Thyroid gland (tissue), 4 donors: Measurements from ENCODE around the gene CFAP43. TPM values are rescaled to one million over a fixed set of nuclear protein-coding genes. Genes with fewer than 3 reads are reported as not detected.
A peak's percentile ranks its signal among the peaks of the same experiment; 100 is the strongest.

Experiments used
- DNase-seq, 2 donors: peaks; one replicate each; pipeline ENCODE4 v3.0.0-alpha.2; 2019
- H3K27ac ChIP-seq, 3 donors: fragments of 200-600 bp; sonication (generic); 1 replicate in 2 of 3; 2 replicates in 1 of 3; pipeline ENCODE4 v1.5.1; 2016 to 2019; ENCODE audit warnings: mild to moderate bottlenecking in 1 of 3, moderate library complexity in 1 of 3
- H3K27me3 ChIP-seq: fragments of 200-600 bp; sonication (generic); one replicate; pipeline ENCODE4 v1.5.1; 2019
- H3K36me3 ChIP-seq, 2 donors: fragments of 200-600 bp; sonication (generic); one replicate each; pipeline ENCODE4 v1.5.1; 2016 to 2019
- H3K4me1 ChIP-seq, 2 donors: fragments of 200-600 bp; sonication (generic); one replicate each; pipeline ENCODE4 v1.5.1; 2017 to 2019
- H3K4me3 ChIP-seq, 3 donors: fragments of 200-600 bp; sonication (generic); replicated peaks in 1 of 3; 1 replicate in 2 of 3; 2 replicates in 1 of 3; pipeline ENCODE4 v1.5.1; 2016; ENCODE audit warnings: mild to moderate bottlenecking in 1 of 3
- H3K9me3 ChIP-seq: fragments of 200-600 bp; sonication (generic); one replicate; pipeline ENCODE4 v1.5.1; 2017
- POLR2A ChIP-seq, 2 donors: fragments of 450-650 bp; IDR thresholded peaks; one replicate each; pipeline ENCODE4 v1.6.1; 2017; ENCODE audit warnings: antibody characterized with exemption in 2 of 2, mild to moderate bottlenecking in 2 of 2, moderate library complexity in 1 of 2
- WGBS, 2 donors: methylation state at CpG; one replicate each; pipeline ENCODE4 v1.1.5; 2017; 5-methylcytosine and 5-hydroxymethylcytosine counted together
- intact Hi-C: fragments of 100-400 bp; cut with DNase I; formaldehyde crosslinking; loops from one replicate; pipeline ENCODE4 v1.15.1; 2023
- total RNA-seq, 4 donors: library from RNA; depleted of rRNA; stranded (reverse); fragments of >200 nt; gene quantifications; one replicate each; pipeline ENCODE4 v1.2.3, GENCODE V29; 2016
- TF ChIP-seq, protein P1 (sequence below), 6 experiments: fragments of 200-600 bp in 3 of 6; fragments of 450-650 bp in 3 of 6; sonication (generic) in 3 of 6; IDR thresholded peaks; one replicate each; pipeline ENCODE4 v1.5.1; 2016 to 2019; ENCODE audit warnings: antibody characterized with exemption in 6 of 6, mild to moderate bottlenecking in 2 of 6, inconsistent platforms in 1 of 6, moderate library complexity in 1 of 6

CFAP43 gene
- total RNA-seq, 4 donors from 2014 or later: 8.2 to 16.9 (median 11.5) TPM

GRCh38 chr10:104268713-104269645, 36.8 kb upstream of the CFAP43 start, which contains the start of gene GSTO2:
Gene GSTO2, plus strand, starts transcription at chr10:104269184. Its CDS starts 5,732 bp downstream, at chr10:104274916.
- peaks cover 10 to 12% of the 10 kb centered on the region in 2 donors for H3K4me1 ChIP-seq
- H3K9me3 ChIP-seq: no peaks in the 10 kb centered on the region
- intact Hi-C loops: no loop called here
- peak; percentile 100 for DNase-seq
- WGBS, 2 donors: 5 to 10% methylated on average over 17 to 34 of the region's 59 CpGs
- peak within 1 kb of the TSS; percentile 42 to 64 (median 63) for H3K27ac ChIP-seq
- peak within 1 kb of the TSS; percentile 43 to 85 (median 71) for H3K4me3 ChIP-seq
- peaks cover 13 to 26% of the 10 kb centered on the region in 2 donors for H3K36me3 ChIP-seq
- TF ChIP-seq, protein P1, sequence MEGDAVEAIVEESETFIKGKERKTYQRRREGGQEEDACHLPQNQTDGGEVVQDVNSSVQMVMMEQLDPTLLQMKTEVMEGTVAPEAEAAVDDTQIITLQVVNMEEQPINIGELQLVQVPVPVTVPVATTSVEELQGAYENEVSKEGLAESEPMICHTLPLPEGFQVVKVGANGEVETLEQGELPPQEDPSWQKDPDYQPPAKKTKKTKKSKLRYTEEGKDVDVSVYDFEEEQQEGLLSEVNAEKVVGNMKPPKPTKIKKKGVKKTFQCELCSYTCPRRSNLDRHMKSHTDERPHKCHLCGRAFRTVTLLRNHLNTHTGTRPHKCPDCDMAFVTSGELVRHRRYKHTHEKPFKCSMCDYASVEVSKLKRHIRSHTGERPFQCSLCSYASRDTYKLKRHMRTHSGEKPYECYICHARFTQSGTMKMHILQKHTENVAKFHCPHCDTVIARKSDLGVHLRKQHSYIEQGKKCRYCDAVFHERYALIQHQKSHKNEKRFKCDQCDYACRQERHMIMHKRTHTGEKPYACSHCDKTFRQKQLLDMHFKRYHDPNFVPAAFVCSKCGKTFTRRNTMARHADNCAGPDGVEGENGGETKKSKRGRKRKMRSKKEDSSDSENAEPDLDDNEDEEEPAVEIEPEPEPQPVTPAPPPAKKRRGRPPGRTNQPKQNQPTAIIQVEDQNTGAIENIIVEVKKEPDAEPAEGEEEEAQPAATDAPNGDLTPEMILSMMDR (IDR thresholded peaks at IDR 0.05): no peak
- peak in 1 of 2 donors; percentile 88 for TF ChIP-seq POLR2A (IDR thresholded peaks at IDR 0.05)
- H3K27me3 ChIP-seq: no peaks in the 10 kb centered on the region

DNA sequence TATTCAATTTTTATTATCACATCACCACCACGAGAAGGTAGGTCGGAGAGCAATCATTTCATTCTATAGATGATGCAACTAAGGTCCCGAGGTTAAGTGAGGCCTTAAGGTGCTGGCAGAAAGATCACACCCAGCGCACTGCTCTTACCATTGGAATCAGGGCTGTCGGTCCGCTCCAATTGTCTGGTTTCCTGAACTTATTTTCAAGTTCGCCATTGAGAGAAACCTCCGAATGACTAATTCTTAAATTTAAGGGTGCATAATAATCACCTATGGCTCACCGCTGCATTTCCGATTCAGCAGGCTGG, 36.2 kb upstream of the CFAP43 start:
- no peak for DNase-seq
- H3K4me1 ChIP-seq: peaks cover 10 to 12% of the 10 kb centered on the region in 2 donors
- no peaks in the 10 kb centered on the region for H3K27me3 ChIP-seq
- WGBS, 2 donors: 7 to 9% methylated on average over 10 of the region's 10 CpGs
- H3K4me3 ChIP-seq: peak overlapping the region; percentile 43 to 85 (median 71)
- peak overlapping the region; percentile 35 to 64 (median 52) for H3K27ac ChIP-seq
- no peaks in the 10 kb centered on the region for H3K9me3 ChIP-seq
- intact Hi-C loops: no loop called here
- TF ChIP-seq POLR2A (IDR thresholded peaks at IDR 0.05): no peak
- TF ChIP-seq, protein P1 (IDR thresholded peaks at IDR 0.05): no peak
- H3K36me3 ChIP-seq: peaks cover 13 to 27% of the 10 kb centered on the region in 2 donors

- Histone ChIP-seq H3K27ac (peak overlapping the region in 1 of 3 donors; percentile 52), H3K36me3 (peaks cover 13 to 32% of the 10 kb centered on the region in 2 donors), H3K27me3 (no peaks in the 10 kb centered on the region), H3K4me3 (peak overlapping the region in 1 of 3 donors; percentile 71), H3K4me1 (peaks cover 10 to 12% of the 10 kb centered on the region in 2 donors), H3K9me3 (no peaks in the 10 kb centered on the region)
- WGBS, 2 donors: 91 to 95% methylated on average over 14 of the region's 14 CpGs
- no peak for DNase-seq
- intact Hi-C loops: no loop called here
- TF ChIP-seq, protein P1 (IDR thresholded peaks at IDR 0.05): no peak
- no peak for TF ChIP-seq POLR2A (IDR thresholded peaks at IDR 0.05)
Measured at GRCh38 chr10:104267721-104268404, 35.7 kb upstream of the CFAP43 start.

DNA sequence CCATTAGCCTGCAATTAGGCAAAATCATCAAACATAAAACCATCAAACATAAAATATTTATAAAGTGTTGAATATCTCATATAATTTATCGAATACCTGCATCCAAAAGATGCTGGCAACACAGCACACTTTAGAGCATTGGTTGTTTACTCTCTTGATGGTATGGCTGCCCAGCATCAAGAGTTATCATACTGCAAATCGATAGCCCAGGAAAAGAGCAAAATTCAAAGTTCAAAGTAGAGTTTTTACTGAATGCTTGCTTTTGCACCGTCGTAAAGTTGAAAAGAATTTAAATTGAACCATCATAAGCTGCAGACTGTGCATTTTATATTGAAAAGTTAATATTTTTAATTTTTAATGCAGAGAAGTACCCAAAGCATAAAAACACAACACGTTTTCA, 32.6 kb upstream of the CFAP43 start:
- Histone ChIP-seq H3K27me3 (no peaks in the 10 kb centered on the region), H3K4me3 (no peak overlapping the region), H3K27ac (no peak overlapping the region), H3K4me1 (peaks cover 22 to 24% of the 10 kb centered on the region in 2 donors), H3K9me3 (no peaks in the 10 kb centered on the region), H3K36me3 (peaks cover 24 to 46% of the 10 kb centered on the region in 2 donors)
- no peak for DNase-seq
- no peak for TF ChIP-seq POLR2A (IDR thresholded peaks at IDR 0.05)
- TF ChIP-seq, protein P1 (IDR thresholded peaks at IDR 0.05): no peak
- intact Hi-C loops: no loop called here
- 94% methylated on average over 5 of the region's 5 CpGs for WGBS, 2 donors
